Stimulated activated CD8-positive, alpha-beta memory T cell treated with anti-CD3 and anti-CD28 coated beads, Interleukin-15, amount 100 ng/mL, for 1 hour (primary cell): ENCODE data around the gene POLN.

ENCODE experiments used
- DNase-seq: peaks from one replicate; pipeline ENCODE4 v3.0.0-alpha.2; 2020; ENCODE audit warnings: low read depth

Gene POLN

DNA sequence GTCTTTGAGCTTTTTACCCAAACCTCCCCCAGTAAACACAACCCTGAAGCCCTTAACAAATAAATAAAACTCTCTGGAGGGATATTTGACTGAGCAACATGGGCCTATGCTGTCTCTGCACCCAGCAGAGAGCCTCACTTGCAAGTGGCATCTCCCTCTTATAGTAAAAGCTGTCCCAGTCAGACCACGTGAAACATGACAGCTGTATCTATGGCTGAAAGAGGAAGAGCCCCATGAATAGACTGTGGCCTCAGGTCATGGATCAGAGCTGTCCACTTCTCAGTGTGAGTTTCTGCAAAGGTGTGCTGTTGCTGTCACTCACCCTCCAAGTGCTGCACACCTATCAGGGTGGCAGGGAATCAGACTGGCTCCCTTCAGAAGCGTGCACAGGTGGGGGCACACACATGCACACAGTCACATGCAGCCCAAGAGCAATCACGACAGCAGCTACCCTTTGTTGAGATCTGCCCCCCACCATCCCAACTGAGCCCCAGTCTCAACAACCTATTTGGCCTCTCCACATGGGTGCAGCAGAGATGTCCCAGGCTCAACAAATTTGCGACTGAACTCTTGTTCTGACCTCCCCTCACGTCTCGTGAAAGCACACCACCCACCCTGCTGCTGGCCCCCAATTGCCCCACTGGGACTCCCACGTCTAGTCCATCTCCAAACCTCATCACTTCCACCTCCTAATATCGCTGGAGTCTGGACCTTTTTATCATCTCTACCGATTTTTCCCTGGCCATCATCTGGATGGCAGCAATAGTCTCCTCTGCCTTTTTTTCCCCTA is 137.2 kb downstream of the POLN start:
- no peak for DNase-seq

DNA sequence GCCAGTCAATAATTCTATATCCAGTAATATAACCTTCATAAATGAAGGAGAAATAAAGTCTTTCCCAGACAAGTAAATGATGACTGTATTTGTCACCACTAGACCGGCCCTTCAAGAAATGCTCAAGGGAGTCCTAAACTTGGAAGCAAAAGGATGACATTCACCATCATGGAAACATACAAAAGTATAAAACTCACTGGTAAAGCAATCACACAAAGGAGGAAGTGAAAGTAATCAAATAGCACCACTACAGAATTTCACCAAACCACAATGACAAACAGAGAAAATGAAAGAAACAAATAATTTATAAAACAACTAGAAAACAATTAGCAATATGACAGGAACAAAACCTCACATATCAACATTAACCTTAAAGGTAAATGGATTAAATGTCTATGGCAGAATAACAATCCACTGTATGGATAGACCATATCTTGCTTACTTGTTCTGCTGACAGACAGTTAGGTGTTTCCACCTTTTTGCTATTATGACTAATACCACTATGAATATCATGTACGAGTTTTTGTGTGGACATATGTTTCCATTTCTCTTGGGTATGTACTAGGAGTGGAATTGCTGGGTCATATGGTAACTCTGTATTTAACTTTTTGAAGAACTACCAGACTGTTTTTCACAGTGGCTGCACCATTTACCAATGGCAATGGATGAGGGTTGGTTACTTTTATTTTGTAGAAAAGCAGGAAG is 137.9 kb downstream of the POLN start:
- no peak for DNase-seq

DNA sequence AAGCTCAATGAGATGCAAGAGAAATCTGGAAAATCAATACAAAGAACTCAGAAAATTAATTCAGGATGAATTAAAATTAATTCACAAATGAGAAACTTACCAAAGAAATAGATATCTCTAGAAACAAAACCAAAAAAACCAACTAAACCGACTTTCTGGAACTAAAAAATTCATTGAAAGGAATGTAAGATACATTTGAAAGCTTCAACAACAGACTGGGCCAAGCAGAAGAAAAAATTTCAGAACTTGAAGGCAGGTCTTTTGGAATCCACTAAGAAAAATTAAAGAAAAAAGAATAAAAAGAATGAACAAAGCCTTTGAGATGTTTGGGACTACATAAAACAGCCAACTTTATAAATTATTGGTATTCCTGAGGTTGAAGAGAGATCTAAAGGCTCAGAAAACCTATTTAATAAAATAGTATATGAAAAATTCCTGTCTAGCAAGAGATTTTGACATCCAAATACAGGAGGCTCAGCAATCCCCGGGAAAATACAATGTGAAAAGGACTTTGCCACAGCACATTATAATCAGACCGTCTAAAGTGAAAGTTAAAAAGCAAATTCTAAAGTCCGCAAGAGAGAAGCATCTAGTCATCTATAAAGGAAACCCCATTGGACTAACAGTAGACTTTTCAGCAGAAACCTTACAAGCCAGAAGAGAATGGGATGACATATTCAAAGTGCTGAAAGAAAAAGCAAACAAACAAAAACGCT is 138.6 kb downstream of the POLN start:
- DNase-seq: no peak

DNA sequence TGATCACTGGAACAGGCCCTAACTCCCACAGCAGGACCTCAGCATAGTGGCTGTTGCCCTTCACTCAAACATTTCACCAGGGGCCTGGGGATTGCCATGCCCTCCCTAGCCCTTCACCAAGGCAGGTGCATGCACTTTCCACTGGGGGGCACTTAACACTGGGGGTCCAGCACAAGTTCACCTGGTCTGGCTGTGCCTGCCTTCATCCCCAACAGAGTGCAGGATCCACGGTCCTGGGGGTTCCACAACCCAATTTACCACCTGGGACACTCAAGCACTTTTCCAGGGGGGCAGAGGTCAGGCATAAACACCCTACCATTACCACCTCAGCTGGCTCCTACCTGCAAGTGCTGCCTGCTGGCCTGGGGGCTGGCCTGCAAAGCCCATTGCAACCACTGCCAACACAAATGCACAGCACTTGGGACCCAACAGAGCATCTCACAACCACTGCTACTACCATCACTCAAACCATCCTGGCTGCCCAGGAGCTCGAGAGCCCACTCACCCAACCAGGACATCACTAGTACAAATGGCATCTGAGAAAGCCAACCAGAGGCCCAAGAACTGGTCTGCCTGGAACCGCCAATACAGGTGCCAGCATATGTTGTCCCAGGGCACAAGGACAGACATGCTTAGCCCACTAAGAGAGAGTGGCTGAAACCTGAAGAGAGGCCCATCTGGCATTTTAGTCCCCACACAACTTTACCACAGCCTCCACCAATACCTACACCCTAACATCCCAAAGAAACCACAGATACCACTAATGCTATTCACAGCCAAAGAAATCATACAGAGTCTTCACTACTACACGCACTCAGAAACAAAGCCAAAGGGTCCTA is 139.7 kb downstream of the POLN start:
- no peak for DNase-seq

DNA sequence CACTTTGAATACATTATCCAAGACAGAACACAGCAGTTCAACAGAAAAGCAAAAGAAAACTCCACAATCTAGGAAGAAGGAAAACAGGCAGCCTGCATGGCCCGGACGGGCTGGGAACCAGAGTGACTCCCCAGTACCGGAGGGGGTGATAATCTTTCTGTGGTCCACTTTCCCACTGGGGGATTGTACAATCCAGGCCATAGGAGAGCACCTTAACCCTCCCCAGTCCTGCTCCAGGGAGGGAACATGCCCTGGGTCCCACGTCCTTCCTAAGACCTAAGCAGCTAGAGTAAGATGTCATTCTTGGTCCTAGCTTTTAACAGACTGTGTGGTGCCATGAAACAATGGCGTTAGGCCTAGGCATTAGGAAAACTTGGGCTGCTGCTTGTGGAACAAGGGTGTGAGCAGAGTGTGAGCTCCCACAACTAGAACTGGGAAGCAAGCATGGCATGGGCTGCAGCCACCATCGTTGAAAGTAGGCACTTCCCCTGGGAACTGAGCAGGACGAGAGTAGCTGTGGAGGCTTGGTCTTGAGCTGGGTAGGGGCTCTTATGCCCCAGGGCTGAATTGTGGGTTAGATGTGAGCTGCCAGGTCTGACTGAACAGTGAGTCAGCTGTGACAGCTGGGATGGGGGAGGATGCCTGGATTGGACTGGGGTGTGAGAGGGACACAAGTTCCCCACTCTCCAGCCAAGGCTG is 140.4 kb downstream of the POLN start:
- no peak for DNase-seq

DNA sequence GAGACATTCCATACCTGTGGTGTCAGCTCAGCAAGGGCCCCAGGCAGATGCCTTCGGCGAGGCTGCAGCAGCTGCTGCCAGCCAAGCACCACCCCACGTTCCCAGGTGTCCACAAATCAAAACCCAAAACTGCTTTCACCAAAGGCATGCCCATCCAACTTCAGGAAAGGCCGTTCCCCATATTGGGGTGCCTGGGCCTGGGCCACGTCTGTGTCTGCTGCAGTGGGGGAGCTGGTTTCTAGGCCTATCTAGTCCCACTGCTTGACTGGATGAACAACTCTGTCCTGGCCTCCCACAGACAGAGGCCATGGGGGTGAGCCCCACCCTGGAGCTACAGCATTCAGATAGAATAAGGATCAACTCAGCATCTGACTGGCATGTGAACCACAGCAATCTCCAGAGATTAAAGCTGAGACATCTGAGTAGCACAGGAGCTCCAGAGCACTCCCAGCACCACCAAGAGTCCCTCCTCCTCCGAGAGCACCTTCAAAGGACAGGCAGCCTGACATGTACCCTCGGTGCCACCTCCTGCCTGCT is 145.8 kb downstream of the POLN start:
- no peak for DNase-seq

DNA sequence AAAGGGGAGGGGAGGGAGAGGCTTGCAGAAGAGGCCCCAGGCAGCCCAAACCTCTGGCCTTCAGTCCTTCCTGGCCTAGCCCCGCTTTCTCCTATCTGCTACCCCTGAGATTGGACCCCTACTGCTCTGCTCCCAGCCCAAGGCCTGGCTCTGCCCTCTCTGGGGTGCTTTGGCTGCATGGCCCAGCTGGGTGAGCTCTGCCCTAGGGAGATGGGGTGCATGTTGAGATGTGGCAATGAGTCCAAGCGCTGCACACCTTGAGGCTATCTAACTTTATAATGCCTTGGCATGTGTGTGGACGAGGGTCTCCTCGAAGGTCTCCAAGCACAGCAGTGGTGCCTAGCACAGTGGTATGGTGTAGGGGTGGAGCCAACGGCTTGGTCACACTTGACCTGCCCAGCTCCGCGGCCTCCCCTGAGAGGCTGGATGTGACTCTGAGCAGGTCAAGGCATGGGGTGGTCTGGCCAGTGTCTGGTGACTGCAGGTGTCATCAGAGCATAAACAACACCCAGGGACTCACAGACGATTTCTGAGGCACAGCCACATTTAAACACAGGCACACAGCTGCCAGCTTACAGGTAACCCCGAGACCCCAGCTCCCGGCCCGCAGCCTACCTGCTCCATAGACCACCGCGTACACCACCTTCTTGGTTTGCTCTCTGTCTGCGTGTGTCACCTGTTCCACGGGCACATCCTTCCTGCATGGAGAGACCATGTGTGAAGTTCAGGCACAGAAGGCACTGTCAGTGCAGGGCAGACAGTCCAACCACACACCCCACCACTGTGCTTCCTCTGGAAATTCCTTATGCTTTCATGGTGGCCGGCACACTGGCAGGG is 146.5 kb downstream of the POLN start:
- DNase-seq: no peak

DNA sequence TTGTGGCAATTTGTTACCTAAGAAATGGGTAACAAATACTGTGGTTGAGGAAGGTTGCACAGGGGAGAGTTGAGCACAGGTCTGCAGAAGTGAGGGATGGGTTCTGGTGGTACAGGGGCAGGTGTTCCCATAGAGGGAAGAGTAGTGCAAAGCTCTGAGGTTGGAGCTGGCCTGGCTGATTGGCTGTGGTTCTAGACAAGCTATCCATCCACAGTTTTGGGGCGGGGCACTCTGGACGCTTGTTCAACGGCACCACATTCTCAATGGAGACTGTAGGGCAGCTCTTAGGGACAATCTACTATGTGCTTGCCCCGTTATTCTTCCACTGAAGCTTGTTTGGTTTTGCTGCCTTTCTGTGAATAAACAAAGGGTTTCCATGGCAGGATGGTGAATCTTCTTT is 147.4 kb downstream of the POLN start:
- DNase-seq: no peak

DNA sequence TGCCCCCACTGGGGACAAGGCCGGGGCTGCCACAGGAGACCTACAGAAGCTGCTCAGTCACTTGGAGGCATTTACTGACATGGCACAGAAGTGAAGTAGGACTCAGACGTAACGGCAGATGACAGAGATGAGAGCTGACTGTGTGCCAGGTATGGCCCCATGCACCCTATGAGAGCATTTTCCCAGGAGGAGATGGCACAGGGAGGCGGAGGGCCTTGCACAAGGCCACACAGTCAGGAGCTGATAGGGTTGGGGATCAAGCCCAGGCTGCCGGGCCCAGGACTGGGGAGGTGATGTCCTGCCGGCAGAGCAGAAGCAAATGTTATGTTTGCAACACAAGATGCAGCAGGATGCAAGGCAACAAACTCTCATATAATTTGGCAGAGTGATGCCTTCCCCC is 148.7 kb downstream of the POLN start:
- DNase-seq: no peak

DNA sequence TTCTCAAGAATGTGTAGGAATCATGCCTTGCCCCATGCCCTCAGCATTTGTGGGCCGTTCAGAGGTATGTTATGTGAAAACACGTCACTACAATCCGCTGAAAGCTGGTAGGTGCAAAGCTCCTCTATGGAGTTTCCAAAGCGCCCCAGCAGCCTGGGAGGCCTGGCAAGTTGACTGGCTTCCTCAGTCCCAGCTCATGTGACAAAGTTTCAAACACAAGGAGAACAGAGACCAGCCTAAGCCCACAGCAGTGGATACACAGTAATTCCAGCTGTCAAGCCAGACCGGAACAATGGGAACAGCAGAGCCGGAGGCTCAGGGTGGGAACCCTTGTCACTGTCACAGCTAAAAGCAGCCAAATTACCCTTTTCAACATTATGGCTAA is 149.3 kb downstream of the POLN start:
- DNase-seq: no peak

DNA sequence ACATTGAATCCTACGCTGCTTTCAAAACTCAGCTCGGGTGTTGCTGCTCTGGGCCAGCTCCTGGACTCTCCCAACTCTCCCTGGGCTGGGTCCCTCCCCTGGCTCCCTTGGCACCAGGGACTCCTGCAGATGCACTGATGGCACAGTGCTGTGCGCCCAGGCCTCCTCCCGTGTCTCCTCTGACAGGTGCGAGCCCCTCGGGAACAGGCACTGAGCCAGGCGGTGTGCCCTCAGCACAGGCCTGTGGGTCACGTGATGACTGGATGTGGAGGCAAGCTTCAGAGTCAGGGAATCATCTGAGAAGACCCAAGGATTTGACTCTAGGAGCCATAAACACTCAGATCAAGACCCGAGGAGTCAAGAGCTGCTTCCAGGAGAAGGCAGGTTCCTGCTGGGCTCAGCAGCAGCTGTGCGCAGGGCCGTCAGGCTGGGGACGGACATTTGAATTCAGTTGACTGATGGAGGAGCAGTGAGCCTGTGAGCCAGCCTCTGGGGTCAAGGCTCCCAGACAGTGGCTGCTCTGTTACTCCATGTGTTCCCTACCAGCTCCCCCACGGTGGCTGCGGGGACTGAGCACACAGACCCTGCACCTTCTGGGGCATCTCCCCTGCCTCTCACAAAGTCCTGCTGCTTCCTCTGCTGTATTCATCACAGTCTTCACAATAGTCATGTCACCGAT is 149.8 kb downstream of the POLN start:
- no peak for DNase-seq

DNA sequence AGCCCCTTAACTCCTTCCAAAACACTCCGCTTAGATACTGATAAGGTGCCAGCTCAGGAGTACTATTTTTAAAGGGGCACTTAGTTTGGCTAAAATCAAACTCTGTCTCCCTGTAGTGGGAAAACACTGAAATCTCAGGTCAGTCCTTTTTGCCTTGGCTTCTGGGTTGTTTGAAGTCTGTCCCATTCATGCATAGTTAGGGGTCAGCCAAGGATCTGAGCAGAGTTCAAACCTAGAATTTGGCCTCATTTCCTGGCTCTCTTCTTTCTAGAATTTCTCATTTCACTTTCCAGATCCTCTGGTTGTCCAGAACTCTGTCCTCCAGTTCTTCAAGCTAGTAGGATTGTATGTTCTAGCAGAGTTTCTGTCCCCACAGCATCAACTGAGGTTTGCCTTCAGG is 151.3 kb downstream of the POLN start:
- DNase-seq: no peak

DNA sequence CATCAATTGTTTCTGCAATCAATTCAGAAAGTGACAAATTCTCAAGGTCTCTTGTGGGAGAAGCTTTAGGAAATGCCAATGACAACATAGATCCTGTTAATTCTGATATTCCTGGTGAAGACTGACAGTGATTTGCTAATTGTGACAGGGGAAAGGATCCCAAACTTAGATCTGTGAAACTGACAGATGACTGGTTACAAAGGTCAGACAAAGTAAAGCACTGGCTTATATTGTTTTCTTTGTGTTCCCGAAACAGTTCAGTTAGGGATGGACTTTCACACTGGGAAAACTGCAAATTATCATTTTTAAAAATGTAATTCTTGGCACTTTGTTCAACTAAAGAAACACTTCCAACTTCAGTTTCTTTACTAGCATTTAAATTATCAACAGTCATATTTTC is 152.7 kb downstream of the POLN start:
- DNase-seq: no peak

DNA sequence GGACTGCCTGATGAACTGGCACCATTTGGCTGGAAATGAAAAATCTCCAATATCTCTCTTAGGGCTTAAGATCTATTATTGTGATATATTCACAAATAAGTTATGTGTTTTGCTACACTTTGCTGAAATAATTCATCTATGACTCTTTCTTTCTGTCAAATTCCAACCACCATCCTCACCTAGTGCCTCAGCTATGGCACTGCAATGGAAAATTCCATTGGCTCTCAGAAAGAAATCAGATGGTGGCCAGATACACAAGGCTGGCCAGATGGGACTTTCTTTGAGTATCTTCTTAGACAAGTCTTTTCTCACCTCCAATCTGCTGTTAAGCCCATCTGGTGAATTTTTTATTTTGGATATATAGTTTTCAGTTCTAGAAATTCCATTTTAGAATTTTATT is 154.8 kb downstream of the POLN start:
- DNase-seq: no peak

DNA sequence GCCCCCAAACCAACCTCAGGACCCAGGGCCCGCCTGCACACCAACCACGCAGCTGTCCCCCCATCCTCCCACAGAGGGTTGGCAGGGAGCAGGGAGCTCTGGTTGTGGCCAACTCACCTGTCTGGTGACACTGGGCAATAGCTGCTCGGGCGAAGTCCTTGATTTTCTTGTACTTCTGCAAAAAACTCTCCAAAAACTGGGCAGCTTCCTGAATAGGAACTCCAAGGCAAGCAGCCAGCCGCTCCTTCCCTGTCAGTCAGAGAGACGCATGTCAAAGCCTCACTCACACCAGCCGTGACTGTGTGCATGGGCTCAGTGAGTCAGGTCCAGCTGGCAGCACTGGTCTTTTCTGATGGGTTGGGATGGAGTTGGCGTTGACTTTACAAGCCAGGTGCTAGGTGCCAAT is 156.4 kb downstream of the POLN start:
- no peak for DNase-seq

DNA sequence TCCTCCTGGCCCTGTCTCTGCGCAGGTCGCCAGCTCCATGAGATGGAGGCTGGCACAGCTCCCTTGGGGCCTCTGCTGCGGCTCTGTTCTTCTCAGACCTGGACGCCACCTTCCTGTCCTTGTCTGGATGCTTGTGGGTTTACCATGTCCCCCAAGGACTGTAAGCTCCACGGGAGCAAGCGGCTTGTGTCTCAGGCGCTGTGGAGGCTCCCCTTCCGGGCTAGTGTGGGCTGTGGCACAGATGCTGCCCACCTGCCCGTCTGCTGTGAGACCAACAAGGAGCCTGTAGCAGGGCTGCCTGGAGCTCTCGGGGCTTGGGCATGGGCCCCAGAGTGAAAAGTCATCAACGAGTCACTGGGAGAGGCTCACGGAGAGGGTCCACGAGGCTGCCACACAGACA is 157.6 kb downstream of the POLN start:
- DNase-seq: no peak

DNA sequence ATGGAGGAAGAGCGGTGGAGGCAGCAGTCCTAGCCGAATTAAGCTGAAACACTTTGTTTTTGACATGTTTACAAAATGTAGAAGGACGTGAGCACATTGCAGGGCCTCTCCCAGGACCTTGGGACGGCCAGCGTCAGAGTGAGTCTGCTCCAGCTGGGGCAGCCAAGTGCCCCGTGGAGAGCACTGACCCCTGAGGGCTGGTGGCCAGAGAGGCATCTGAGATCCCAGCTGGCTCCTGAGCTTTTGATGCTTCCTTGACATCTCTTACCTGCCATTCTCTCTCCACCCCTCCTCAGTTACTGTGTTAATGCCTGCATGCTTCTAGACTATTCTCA is 158.1 kb downstream of the POLN start:
- DNase-seq: no peak

DNA sequence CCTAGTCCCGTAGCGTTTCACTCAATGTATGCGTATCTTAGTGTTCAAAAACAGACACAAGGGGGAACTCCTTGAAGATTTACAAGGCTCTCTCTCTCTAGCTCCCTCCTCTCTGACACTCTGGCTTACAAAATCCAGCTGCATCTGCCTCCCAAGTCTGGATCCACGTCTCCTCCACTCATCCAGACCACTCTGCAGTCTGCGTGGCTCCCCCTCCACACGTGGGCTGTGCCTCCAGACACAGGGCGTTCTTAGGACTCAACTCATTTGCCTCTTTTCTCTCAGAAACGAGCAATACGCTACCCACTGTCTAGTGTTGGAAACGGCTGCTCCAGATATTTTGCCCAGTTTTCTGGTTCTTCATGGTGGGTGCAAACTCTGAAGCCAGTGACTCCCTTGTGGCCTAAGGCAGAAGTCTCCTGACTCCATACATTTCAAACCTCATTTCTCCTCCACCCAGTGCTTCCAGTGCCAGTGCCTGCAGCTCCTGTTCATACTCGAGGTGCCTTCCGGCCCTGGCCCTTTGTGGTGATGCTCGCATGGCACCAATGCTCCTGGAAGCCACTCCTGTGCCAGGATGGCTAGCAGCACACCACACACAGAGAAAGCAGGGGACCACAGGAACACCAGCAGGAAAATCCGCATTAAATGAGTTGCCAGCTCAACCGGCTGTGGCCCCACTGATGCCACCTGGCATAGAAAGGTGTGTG is 158.7 kb downstream of the POLN start:
- no peak for DNase-seq

DNA sequence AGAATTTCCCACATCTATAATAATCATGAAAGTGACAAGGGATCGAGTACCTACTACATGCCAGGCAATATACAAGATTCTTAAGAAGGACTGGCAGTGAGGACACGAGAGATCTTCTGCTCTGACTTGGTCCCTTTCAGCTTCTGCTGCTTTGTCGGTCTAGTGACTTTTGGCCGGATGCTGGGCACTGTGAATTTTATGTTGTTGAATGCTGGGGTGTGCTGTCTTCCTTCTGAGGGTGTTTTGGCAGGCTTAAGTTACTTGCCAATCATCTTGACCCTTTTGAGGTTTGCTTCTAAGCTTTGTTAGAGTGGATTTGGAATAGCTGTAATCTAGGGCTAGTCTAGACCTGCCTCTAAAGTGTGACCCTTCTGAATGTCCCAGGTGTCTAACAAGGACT is 159.3 kb downstream of the POLN start:
- DNase-seq: no peak
